Measurements from ENCODE around the gene STXBP6.

STXBP6 gene

GRCh38 chr14:24915403-24915921, 134.5 kb downstream of the STXBP6 start:
- no peak for DNase-seq (ENCODE audit: low spot score)

- no peak for DNase-seq (ENCODE audit: low spot score)
Observed at GRCh38 chr14:24913746-24914145, 136.2 kb downstream of the STXBP6 start.

- no peak for DNase-seq (ENCODE audit: low spot score)
Observed at GRCh38 chr14:24913021-24913420, 136.9 kb downstream of the STXBP6 start.

- DNase-seq (ENCODE audit: low spot score): no peak
Observed at GRCh38 chr14:24911324-24912109, 138.4 kb downstream of the STXBP6 start.

GRCh38 chr14:24910408-24910986, 139.4 kb downstream of the STXBP6 start:
- DNase-seq (ENCODE audit: low spot score): no peak

- DNase-seq (ENCODE audit: low spot score): no peak
Observed at GRCh38 chr14:24909523-24910302, 140.2 kb downstream of the STXBP6 start.

- DNase-seq (ENCODE audit: low spot score): no peak
Observed at GRCh38 chr14:24908592-24909236, 141.2 kb downstream of the STXBP6 start.

GRCh38 chr14:24904533-24904932, 145.4 kb downstream of the STXBP6 start:
- no peak for DNase-seq (ENCODE audit: low spot score)

GRCh38 chr14:24903337-24903736, 146.6 kb downstream of the STXBP6 start:
- peak; percentile 14 for DNase-seq (ENCODE audit: low spot score)

- DNase-seq (ENCODE audit: low spot score): no peak
Observed at GRCh38 chr14:24900269-24901100, 149.5 kb downstream of the STXBP6 start.

GRCh38 chr14:24897793-24898192, 152.2 kb downstream of the STXBP6 start:
- no peak for DNase-seq (ENCODE audit: low spot score)

GRCh38 chr14:24895622-24896021, 154.3 kb downstream of the STXBP6 start:
- DNase-seq (ENCODE audit: low spot score): no peak

GRCh38 chr14:24895243-24895583, 154.7 kb downstream of the STXBP6 start:
- DNase-seq (ENCODE audit: low spot score): no peak

GRCh38 chr14:24894583-24895242, 155.2 kb downstream of the STXBP6 start:
- no peak for DNase-seq (ENCODE audit: low spot score)

GRCh38 chr14:24892497-24893051, 157.4 kb downstream of the STXBP6 start:
- DNase-seq (ENCODE audit: low spot score): no peak

GRCh38 chr14:24891987-24892496, 157.9 kb downstream of the STXBP6 start:
- DNase-seq (ENCODE audit: low spot score): no peak

- DNase-seq (ENCODE audit: low spot score): no peak
Observed at GRCh38 chr14:24890716-24891115, 159.2 kb downstream of the STXBP6 start.

GRCh38 chr14:24889843-24890242, 160.1 kb downstream of the STXBP6 start:
- DNase-seq (ENCODE audit: low spot score): no peak

- DNase-seq (ENCODE audit: low spot score): no peak
Observed at GRCh38 chr14:24888532-24888931, 161.4 kb downstream of the STXBP6 start.

- DNase-seq (ENCODE audit: low spot score): no peak
Observed at GRCh38 chr14:24887623-24888304, 162.2 kb downstream of the STXBP6 start.

All from RKO (cell line).